HG03196 (cell line): ENCODE measurements around the gene RPP25L.

Source experiments
- ATAC-seq: cut with Tn5 transposase; IDR thresholded peaks from one replicate; pipeline ENCODE4 v1.9.1; 2021; ENCODE audit not compliant: unreplicated experiment

RPP25L gene

GRCh38 chr9:34571481-34571810, 40.5 kb downstream of the RPP25L start:
- no peak for ATAC-seq

- no peak for ATAC-seq
Observed at GRCh38 chr9:34570809-34571480, 41.0 kb downstream of the RPP25L start.

GRCh38 chr9:34570376-34570775, 41.5 kb downstream of the RPP25L start:
- ATAC-seq, result no peak

GRCh38 chr9:34568774-34569173, 43.1 kb downstream of the RPP25L start:
- ATAC-seq, result no peak

GRCh38 chr9:34568133-34568532, 43.8 kb downstream of the RPP25L start:
- ATAC-seq, result no peak

GRCh38 chr9:34566972-34567371, 44.9 kb downstream of the RPP25L start:
- ATAC-seq, result no peak

GRCh38 chr9:34566322-34566721, 45.6 kb downstream of the RPP25L start:
- ATAC-seq, result no peak

GRCh38 chr9:34565856-34566255, 46.0 kb downstream of the RPP25L start:
- no peak for ATAC-seq

GRCh38 chr9:34564617-34565016, 47.3 kb downstream of the RPP25L start:
- ATAC-seq, result no peak

GRCh38 chr9:34563262-34563661, 48.6 kb downstream of the RPP25L start:
- no peak for ATAC-seq

GRCh38 chr9:34562135-34562745, 49.7 kb downstream of the RPP25L start:
- ATAC-seq, result no peak

GRCh38 chr9:34560599-34561214, 51.2 kb downstream of the RPP25L start:
- no peak for ATAC-seq
